ENCODE results near the gene TGM2.

DNA sequence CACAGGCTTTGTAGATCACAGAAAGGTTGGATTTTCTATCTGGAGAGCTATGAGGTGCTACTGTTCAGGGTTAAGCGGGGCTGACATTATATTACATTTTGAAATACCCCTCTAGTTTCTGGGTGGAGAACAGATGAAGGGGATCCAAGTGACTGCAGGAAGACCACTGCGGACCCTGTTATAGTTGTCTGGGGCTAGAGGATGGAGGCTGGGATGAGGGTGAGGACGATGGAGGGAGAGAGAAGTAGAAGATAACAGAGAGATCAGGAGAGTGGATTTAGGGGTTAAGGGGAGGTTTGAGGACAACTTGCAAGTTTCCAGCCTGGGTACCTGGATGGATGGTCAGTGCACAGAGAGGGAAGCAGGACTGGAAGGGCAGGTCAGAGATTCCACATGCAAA lies 43.5 kb upstream of the TGM2 start:
- TF ChIP-seq, protein P1, sequence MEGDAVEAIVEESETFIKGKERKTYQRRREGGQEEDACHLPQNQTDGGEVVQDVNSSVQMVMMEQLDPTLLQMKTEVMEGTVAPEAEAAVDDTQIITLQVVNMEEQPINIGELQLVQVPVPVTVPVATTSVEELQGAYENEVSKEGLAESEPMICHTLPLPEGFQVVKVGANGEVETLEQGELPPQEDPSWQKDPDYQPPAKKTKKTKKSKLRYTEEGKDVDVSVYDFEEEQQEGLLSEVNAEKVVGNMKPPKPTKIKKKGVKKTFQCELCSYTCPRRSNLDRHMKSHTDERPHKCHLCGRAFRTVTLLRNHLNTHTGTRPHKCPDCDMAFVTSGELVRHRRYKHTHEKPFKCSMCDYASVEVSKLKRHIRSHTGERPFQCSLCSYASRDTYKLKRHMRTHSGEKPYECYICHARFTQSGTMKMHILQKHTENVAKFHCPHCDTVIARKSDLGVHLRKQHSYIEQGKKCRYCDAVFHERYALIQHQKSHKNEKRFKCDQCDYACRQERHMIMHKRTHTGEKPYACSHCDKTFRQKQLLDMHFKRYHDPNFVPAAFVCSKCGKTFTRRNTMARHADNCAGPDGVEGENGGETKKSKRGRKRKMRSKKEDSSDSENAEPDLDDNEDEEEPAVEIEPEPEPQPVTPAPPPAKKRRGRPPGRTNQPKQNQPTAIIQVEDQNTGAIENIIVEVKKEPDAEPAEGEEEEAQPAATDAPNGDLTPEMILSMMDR (IDR thresholded peaks at IDR 0.05), result no peak
- no peak for TF ChIP-seq POLR2A (IDR thresholded peaks at IDR 0.05; ENCODE audit: low read depth)

Data from esophagus muscularis mucosa (tissue), 3 donors.